Measurements from ENCODE around the gene DENND1A. TPM values are rescaled to one million over a fixed set of nuclear protein-coding genes. Genes with fewer than 3 reads are reported as not detected.
"Not testable (repeated sequence)": the region's sequence is repeated elsewhere in the genome, so short reads cannot be mapped to it uniquely, and the experiment has no call there.

Gene DENND1A
- polyA plus RNA-seq, 2 donors, result 4.6 to 4.8 TPM

- 13 to 20% methylated on average over 3 of the region's 3 CpGs for WGBS, 2 donors
- Histone ChIP-seq H3K4me3 (ENCODE audit: low read depth in 1 of 2, low read length in 2 of 2) (peak overlapping the region; percentile 3 to 14), H3K36me3 (ENCODE audit: control insufficient read depth in 2 of 2, insufficient read depth in 2 of 2, low read length in 1 of 2) (no peaks in the 10 kb centered on the region), H3K4me1 (ENCODE audit: control insufficient read depth in 2 of 2, insufficient read depth in 2 of 2, low read length in 1 of 2) (peaks cover 0 to 2% of the 10 kb centered on the region in 2 donors), H3K9me3 (ENCODE audit: control insufficient read depth in 2 of 2, insufficient read depth in 1 of 2, low read depth in 1 of 2, low read length in 1 of 2) (no peaks in the 10 kb centered on the region), H3K27me3 (ENCODE audit: control insufficient read depth in 1 of 2, insufficient read depth in 2 of 2, low read length in 2 of 2) (no peaks in the 10 kb centered on the region), H3K27ac (ENCODE audit: low read depth in 2 of 2, low read length in 1 of 2) (no peak overlapping the region)
These were observed 292.4 kb downstream of the DENND1A start for GRCh38 chr9:123637606-123637944.

GRCh38 chr9:123636805-123637204, 293.1 kb downstream of the DENND1A start:
- not testable (repeated sequence) for H3K36me3 ChIP-seq (ENCODE audit: control insufficient read depth in 2 of 2, insufficient read depth in 2 of 2, low read length in 1 of 2); H3K9me3 ChIP-seq (ENCODE audit: control insufficient read depth in 2 of 2, insufficient read depth in 1 of 2, low read depth in 1 of 2, low read length in 1 of 2); H3K27ac ChIP-seq (ENCODE audit: low read depth in 2 of 2, low read length in 1 of 2); H3K4me1 ChIP-seq (ENCODE audit: control insufficient read depth in 2 of 2, insufficient read depth in 2 of 2, low read length in 1 of 2); H3K4me3 ChIP-seq (ENCODE audit: low read depth in 1 of 2, low read length in 2 of 2); H3K27me3 ChIP-seq (ENCODE audit: control insufficient read depth in 1 of 2, insufficient read depth in 2 of 2, low read length in 2 of 2)
- WGBS, 2 donors, result 81 to 85% methylated on average over 10 of the region's 10 CpGs

DNA sequence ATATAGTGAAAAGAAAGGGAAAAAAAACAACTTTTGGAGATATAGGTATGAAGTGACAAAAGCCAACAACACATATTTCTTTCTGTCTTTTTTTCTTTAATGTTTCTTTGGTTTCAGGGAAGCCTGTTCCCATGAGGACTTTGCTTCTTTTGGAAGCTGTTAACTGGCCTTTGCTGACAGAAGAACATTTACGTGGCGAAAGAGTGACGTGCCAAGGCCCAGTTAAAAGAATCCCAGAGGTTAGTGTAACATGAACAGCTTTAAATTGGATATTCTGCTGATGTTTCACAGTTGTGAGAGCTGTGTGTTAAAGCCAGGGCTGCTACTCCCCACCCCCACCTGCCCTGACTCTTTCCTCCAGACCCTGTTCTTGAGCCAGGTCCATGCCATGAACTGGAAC, 298.1 kb downstream of the DENND1A start:
- H3K27me3 ChIP-seq (ENCODE audit: control insufficient read depth in 1 of 2, insufficient read depth in 2 of 2, low read length in 2 of 2), result no peaks in the 10 kb centered on the region
- no peaks in the 10 kb centered on the region for H3K9me3 ChIP-seq (ENCODE audit: control insufficient read depth in 2 of 2, insufficient read depth in 1 of 2, low read depth in 1 of 2, low read length in 1 of 2)
- 90 to 99% methylated on average over 3 of the region's 3 CpGs for WGBS, 2 donors
- H3K27ac ChIP-seq (ENCODE audit: low read depth in 2 of 2, low read length in 1 of 2), result no peak overlapping the region
- H3K4me1 ChIP-seq (ENCODE audit: control insufficient read depth in 2 of 2, insufficient read depth in 2 of 2, low read length in 1 of 2), result no peaks in the 10 kb centered on the region
- H3K4me3 ChIP-seq (ENCODE audit: low read depth in 1 of 2, low read length in 2 of 2), result no peak overlapping the region
- H3K36me3 ChIP-seq (ENCODE audit: control insufficient read depth in 2 of 2, insufficient read depth in 2 of 2, low read length in 1 of 2), result no peaks in the 10 kb centered on the region

DNA sequence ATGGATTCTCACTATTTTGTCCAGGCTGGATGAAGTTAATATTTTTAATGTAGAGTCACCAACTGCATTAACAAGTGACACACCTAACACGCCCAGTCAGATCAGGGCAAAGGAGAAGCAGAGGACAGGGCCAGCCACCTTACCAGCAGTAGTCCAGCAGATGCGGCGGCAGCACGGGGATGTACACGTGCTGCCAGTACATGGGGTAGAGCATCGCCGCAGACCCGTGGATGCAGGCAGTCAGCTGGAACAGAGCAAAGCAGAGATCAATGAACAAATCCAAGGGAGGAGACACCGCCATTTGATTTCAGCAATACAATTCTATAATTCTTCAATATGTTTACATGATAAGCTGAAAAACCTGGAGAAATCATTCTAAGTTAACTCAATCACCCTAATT, 299.7 kb downstream of the DENND1A start:
- 96 to 98% methylated on average over 9 of the region's 9 CpGs for WGBS, 2 donors
- H3K9me3 ChIP-seq (ENCODE audit: control insufficient read depth in 2 of 2, insufficient read depth in 1 of 2, low read depth in 1 of 2, low read length in 1 of 2), result no peaks in the 10 kb centered on the region

GRCh38 chr9:123629531-123629930, 300.4 kb downstream of the DENND1A start:
- Histone ChIP-seq H3K36me3 (ENCODE audit: control insufficient read depth in 2 of 2, insufficient read depth in 2 of 2, low read length in 1 of 2) (peaks cover 0 to 4% of the 10 kb centered on the region in 2 donors), H3K27ac (ENCODE audit: low read depth in 2 of 2, low read length in 1 of 2) (no peak overlapping the region), H3K27me3 (ENCODE audit: control insufficient read depth in 1 of 2, insufficient read depth in 2 of 2, low read length in 2 of 2) (no peaks in the 10 kb centered on the region), H3K9me3 (ENCODE audit: control insufficient read depth in 2 of 2, insufficient read depth in 1 of 2, low read depth in 1 of 2, low read length in 1 of 2) (no peaks in the 10 kb centered on the region), H3K4me1 (ENCODE audit: control insufficient read depth in 2 of 2, insufficient read depth in 2 of 2, low read length in 1 of 2) (no peaks in the 10 kb centered on the region), H3K4me3 (ENCODE audit: low read depth in 1 of 2, low read length in 2 of 2) (no peak overlapping the region)
- 91 to 92% methylated on average over 3 of the region's 3 CpGs for WGBS, 2 donors

More for the DNA sequence above, 299.7 kb downstream of the DENND1A start:
- Histone ChIP-seq H3K4me1 (ENCODE audit: control insufficient read depth in 2 of 2, insufficient read depth in 2 of 2, low read length in 1 of 2) (no peaks in the 10 kb centered on the region), H3K4me3 (ENCODE audit: low read depth in 1 of 2, low read length in 2 of 2) (no peak overlapping the region), H3K27me3 (ENCODE audit: control insufficient read depth in 1 of 2, insufficient read depth in 2 of 2, low read length in 2 of 2) (no peaks in the 10 kb centered on the region), H3K27ac (ENCODE audit: low read depth in 2 of 2, low read length in 1 of 2) (no peak overlapping the region), H3K36me3 (ENCODE audit: control insufficient read depth in 2 of 2, insufficient read depth in 2 of 2, low read length in 1 of 2) (peaks cover 0 to 4% of the 10 kb centered on the region in 2 donors)

DNA sequence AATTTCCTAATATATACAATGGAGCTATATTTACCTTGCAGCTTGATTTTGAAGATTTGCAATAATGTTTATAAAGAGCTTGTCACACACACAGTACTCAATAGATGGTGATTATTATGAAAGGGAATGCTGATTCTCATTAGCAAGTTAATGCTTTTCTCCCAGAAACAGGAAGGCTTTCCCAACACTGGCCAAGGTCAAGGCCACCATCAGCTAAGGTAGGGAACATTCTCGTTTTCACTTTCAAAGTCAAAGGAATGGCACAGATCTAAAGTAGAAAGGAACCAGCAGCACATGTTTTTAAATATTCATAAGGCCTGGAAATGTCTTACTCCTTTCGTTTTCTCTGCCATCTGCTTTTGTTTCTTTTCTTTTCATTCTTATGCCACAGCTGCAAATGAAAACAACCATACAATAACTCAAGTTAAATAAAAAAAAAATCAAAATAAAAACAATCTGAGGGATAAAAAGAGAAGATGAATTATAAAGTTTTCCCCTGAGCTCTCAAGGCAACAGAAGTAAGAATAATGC, 307.1 kb downstream of the DENND1A start:
- no peak overlapping the region for H3K4me3 ChIP-seq (ENCODE audit: low read depth in 1 of 2, low read length in 2 of 2)
- H3K27me3 ChIP-seq (ENCODE audit: control insufficient read depth in 1 of 2, insufficient read depth in 2 of 2, low read length in 2 of 2), result no peaks in the 10 kb centered on the region
- H3K4me1 ChIP-seq (ENCODE audit: control insufficient read depth in 2 of 2, insufficient read depth in 2 of 2, low read length in 1 of 2), result no peaks in the 10 kb centered on the region
- peaks cover 0 to 4% of the 10 kb centered on the region in 2 donors for H3K36me3 ChIP-seq (ENCODE audit: control insufficient read depth in 2 of 2, insufficient read depth in 2 of 2, low read length in 1 of 2)
- H3K9me3 ChIP-seq (ENCODE audit: control insufficient read depth in 2 of 2, insufficient read depth in 1 of 2, low read depth in 1 of 2, low read length in 1 of 2), result no peaks in the 10 kb centered on the region
- WGBS, 2 donors, result 71 to 78% methylated on average over 2 of the region's 2 CpGs
- H3K27ac ChIP-seq (ENCODE audit: low read depth in 2 of 2, low read length in 1 of 2), result no peak overlapping the region

DNA sequence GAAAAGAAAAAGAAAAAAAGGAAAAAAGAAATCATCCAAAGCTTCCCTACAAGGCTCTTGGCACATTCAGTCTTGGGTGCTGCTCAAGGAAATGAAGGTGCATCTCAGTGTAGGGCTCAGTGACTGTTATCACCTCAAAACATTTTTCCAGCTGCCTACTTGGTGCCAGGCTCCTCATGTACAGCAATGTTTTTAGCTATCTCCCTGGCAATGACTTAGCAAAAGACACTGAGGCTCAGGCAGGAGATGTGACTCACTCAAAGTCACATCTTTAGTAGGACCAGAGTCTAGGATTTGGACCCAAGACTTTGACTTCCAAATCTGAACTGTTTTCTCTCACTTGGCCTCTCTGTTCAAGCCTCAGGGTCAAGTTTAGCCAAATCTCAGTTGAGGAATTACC, 309.7 kb downstream of the DENND1A start:
- no peaks in the 10 kb centered on the region for H3K27me3 ChIP-seq (ENCODE audit: control insufficient read depth in 1 of 2, insufficient read depth in 2 of 2, low read length in 2 of 2)

GRCh38 chr9:123617952-123618678, 311.8 kb downstream of the DENND1A start:
- 89 to 91% methylated on average over 11 of the region's 11 CpGs for WGBS, 2 donors
- Histone ChIP-seq H3K27ac (ENCODE audit: low read depth in 2 of 2, low read length in 1 of 2) (no peak overlapping the region), H3K36me3 (ENCODE audit: control insufficient read depth in 2 of 2, insufficient read depth in 2 of 2, low read length in 1 of 2) (no peaks in the 10 kb centered on the region), H3K4me1 (ENCODE audit: control insufficient read depth in 2 of 2, insufficient read depth in 2 of 2, low read length in 1 of 2) (no peaks in the 10 kb centered on the region), H3K9me3 (ENCODE audit: control insufficient read depth in 2 of 2, insufficient read depth in 1 of 2, low read depth in 1 of 2, low read length in 1 of 2) (no peaks in the 10 kb centered on the region), H3K27me3 (ENCODE audit: control insufficient read depth in 1 of 2, insufficient read depth in 2 of 2, low read length in 2 of 2) (no peaks in the 10 kb centered on the region), H3K4me3 (ENCODE audit: low read depth in 1 of 2, low read length in 2 of 2) (no peak overlapping the region)

More for the DNA sequence above, 309.7 kb downstream of the DENND1A start:
- no peak overlapping the region for H3K27ac ChIP-seq (ENCODE audit: low read depth in 2 of 2, low read length in 1 of 2)
- no peaks in the 10 kb centered on the region for H3K4me1 ChIP-seq (ENCODE audit: control insufficient read depth in 2 of 2, insufficient read depth in 2 of 2, low read length in 1 of 2)
- no peaks in the 10 kb centered on the region for H3K9me3 ChIP-seq (ENCODE audit: control insufficient read depth in 2 of 2, insufficient read depth in 1 of 2, low read depth in 1 of 2, low read length in 1 of 2)
- no peaks in the 10 kb centered on the region for H3K36me3 ChIP-seq (ENCODE audit: control insufficient read depth in 2 of 2, insufficient read depth in 2 of 2, low read length in 1 of 2)
- no peak overlapping the region for H3K4me3 ChIP-seq (ENCODE audit: low read depth in 1 of 2, low read length in 2 of 2)

- no peak overlapping the region for H3K4me3 ChIP-seq (ENCODE audit: low read depth in 1 of 2, low read length in 2 of 2)
- 96% methylated on average over 9 of the region's 9 CpGs for WGBS, 2 donors
- H3K4me1 ChIP-seq (ENCODE audit: control insufficient read depth in 2 of 2, insufficient read depth in 2 of 2, low read length in 1 of 2), result no peaks in the 10 kb centered on the region
- H3K27ac ChIP-seq (ENCODE audit: low read depth in 2 of 2, low read length in 1 of 2), result no peak overlapping the region
- no peaks in the 10 kb centered on the region for H3K9me3 ChIP-seq (ENCODE audit: control insufficient read depth in 2 of 2, insufficient read depth in 1 of 2, low read depth in 1 of 2, low read length in 1 of 2)
- H3K36me3 ChIP-seq (ENCODE audit: control insufficient read depth in 2 of 2, insufficient read depth in 2 of 2, low read length in 1 of 2), result no peaks in the 10 kb centered on the region
- H3K27me3 ChIP-seq (ENCODE audit: control insufficient read depth in 1 of 2, insufficient read depth in 2 of 2, low read length in 2 of 2), result no peaks in the 10 kb centered on the region
These were observed 312.6 kb downstream of the DENND1A start for GRCh38 chr9:123617286-123617685.

- H3K4me3 ChIP-seq (ENCODE audit: low read depth in 1 of 2, low read length in 2 of 2), result no peak overlapping the region
- no peak overlapping the region for H3K27ac ChIP-seq (ENCODE audit: low read depth in 2 of 2, low read length in 1 of 2)
- no peaks in the 10 kb centered on the region for H3K4me1 ChIP-seq (ENCODE audit: control insufficient read depth in 2 of 2, insufficient read depth in 2 of 2, low read length in 1 of 2)
- H3K27me3 ChIP-seq (ENCODE audit: control insufficient read depth in 1 of 2, insufficient read depth in 2 of 2, low read length in 2 of 2), result no peaks in the 10 kb centered on the region
- H3K36me3 ChIP-seq (ENCODE audit: control insufficient read depth in 2 of 2, insufficient read depth in 2 of 2, low read length in 1 of 2), result no peaks in the 10 kb centered on the region
- H3K9me3 ChIP-seq (ENCODE audit: control insufficient read depth in 2 of 2, insufficient read depth in 1 of 2, low read depth in 1 of 2, low read length in 1 of 2), result no peaks in the 10 kb centered on the region
- 97 to 99% methylated on average over 8 of the region's 8 CpGs for whole genome bisulfite sequencing, 2 donors
These were observed 313.2 kb downstream of the DENND1A start for GRCh38 chr9:123616707-123617106.

All from esophagus (tissue), 2 donors.